Stimulated activated CD8-positive, alpha-beta memory T cell treated with anti-CD3 and anti-CD28 coated beads, Interleukin-7, amount 100 ng/mL, for 4 hours (primary cell): ENCODE data around the gene ATG4B.
"Not testable (repeated sequence)": the region's sequence is repeated elsewhere in the genome, so short reads cannot be mapped to it uniquely, and the experiment has no call there.

Experiments
- DNase-seq, 2 donors: peaks; one replicate each; pipeline ENCODE4 v3.0.0-alpha.2; 2020; ENCODE audit warnings: low read depth in 2 of 2

Gene ATG4B

GRCh38 chr2:241639385-241639784 is 1.9 kb downstream of the ATG4B start:
- no peak for DNase-seq

DNA sequence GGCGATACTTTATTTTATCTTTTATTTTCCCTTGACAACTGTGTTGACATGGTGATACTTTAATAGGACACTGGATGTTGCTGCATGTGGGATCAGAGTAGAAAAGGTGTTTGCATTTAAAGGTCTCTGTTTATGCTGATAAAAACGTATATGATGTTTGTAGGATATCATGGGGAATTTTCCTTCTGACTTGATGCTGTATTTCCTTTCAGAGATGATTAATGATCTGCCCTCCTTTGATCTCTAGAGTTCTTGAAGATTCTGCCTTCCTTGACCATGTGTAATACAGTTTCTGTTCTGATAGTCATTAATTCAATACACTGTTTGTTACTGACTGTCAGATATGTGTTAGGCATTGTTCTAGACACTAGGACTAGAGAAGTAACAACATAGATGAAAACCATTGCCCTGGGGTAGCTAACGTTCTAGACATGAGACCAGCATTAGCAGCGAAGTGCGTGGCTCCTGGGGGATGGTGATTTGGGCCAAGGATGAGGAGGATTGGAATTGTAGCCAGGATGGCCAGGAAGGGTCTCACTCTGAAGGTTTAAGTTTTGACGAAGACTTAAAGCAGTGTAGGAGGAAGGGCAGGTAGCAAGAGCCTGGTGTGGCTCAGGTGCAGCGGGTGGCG is 2.8 kb downstream of the ATG4B start:
- DNase-seq = no peak

GRCh38 chr2:241641631-241642030 is 4.1 kb downstream of the ATG4B start:
- DNase-seq = no peak

DNA sequence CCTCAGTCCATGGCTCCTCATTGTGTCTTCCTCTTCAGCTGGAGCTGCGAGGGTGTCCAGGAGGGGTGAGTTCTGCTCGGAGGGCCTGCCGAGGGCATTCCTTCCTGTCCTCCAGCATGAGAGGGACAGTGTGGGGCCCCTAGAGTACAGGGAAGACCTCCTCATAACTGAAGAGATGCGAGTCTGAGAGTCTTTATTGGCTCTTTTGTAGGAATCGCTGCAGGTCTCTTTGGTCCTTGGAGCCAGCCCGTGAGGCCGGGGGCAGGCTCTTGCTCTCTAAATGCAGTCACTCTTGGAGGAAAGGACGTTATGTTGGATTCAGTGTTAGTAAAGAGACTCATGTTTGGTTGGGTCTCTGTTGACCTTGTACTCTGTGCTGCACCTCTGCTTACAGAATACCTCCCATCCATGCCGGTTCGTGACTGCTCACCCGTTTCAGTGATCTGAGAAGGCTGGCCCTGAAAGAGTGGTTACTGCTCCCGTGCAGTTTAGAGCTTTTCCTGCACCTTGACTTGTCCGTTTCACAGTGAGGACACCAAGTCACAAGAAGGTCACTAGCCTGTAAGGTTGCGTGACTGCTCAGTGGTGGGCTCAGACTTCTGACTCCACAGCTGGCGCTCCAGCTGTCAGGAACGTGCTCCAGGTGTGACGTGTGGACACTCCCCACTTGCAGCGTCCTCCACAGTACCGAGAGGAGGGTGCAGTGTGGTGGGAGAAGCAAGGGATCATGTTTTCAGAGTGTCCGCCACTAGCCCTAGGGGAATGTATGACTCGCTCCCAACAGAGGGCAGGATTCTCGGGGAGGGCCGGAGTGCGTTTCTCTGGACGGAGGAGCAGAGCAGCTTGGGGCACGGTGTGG is 7.8 kb downstream of the ATG4B start:
- DNase-seq = no peak

GRCh38 chr2:241645915-241646645 is 8.6 kb downstream of the ATG4B start:
- no peak for DNase-seq

DNA sequence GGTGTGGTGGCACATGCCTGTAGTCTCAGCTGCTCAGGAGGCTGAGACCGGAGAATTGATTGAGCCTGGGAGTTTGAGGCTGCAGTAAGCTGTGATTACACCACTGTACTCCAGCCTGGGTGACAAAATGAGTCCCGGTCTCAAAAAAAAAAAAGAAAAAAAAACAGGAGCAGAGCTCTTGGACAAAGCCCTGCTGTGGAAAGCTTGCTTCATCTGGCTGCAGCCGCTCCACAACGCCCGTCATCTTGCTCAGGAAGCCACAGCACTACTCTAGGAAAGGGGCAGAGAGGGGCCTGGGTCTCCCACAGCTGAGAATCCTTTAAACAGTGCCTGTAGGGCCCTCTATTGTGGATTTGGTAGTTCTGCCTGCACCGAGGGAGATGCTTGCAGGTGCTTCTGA is 11.0 kb downstream of the ATG4B start:
- no peak for DNase-seq

DNA sequence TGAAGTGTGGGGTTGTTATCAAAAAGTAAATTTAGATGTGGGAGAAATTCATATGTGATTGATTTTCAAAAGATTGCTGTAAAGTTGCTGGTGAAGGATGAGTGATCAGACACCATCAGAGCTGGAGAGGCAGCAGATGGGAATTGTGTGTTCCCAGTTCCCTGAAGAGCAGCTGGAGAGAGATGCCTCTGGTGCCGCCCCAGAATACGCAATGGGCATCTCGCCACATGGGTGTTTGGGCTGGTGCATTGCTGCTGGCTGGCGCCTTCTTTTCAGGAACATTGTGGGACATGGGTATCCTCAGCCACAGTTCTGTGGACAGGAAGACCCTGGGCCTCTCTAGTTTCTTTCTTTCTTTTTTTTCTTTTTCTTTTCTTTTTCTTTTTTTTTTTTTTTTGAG is 11.9 kb downstream of the ATG4B start:
- DNase-seq = no peak

- no peak for DNase-seq
These were observed 12.4 kb downstream of the ATG4B start for GRCh38 chr2:241649927-241650326.

DNA sequence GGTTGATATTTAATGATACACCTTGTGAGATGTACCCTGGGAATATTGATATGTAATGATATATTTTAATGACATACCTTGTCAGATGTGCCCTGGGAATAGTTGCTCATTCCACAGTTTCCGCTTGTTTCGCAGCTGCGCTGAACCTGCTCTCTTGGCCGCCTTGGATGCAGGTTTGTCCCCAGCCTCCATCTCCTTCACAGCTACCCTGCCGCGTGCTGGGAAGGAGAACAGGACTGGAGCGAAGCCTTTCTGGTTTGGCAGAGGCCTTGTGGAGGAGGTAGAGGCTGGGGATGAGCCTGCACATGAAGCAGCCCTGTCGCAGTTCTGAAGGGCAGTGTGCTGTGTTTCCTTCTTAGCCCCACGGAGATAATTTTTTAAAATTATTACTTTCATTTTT is 14.6 kb downstream of the ATG4B start:
- DNase-seq = no peak

DNA sequence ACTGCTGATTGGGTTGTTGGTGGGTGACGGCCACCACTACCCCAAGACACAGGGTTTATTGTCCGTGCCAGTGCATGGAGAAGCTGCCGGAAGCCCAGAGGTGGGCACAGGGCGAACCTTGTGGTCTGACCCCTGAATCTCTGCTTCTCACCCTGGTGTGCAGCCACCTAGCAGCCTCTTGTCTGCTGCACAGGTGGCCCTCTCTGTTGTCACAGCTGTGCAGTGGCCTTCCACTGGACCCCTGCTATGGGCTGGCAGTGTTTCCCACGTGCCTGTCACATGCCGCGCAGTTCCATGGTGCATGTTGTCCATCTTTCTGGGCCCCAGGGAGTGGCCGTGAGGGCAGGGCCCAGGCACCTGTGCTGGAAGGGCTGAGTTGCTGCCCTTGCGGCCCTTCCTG is 15.2 kb downstream of the ATG4B start:
- no peak for DNase-seq

- no peak for DNase-seq
These were observed 15.8 kb downstream of the ATG4B start for GRCh38 chr2:241653210-241653750.

- no peak for DNase-seq
These were observed 17.1 kb downstream of the ATG4B start for GRCh38 chr2:241654551-241654950.

DNA sequence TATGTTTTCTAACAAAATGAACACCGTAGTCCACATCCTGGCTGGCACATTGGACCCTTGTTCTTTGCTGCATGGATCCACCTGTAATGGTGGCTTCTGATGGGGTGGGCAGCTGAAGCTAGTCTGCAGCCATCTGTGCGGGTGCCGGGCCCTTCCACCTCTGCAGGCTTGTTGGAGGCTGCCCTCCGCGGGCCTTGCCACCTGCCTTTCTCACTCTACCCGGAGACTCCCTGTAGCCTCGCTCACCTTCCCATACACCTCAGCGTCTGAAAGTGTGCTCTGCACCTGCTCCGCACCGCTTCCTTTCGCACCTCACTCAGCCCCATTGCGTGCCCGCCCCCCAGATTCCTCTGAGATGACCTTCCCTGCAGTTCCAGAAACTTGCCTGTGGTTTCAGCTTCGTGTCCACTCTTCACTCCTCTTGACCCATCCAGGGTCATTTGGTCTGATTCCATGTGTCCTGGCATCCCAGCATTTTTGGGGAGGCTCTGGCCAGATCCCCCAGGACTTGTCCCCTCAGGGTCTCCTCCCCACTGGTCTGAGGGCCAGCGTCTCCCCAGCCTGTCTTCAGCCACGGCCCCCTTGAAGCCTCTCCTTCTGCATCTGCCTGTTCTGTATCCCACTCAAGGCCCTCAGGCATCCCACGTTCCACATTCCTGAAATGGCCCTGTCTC is 18.2 kb downstream of the ATG4B start:
- DNase-seq = no peak

DNA sequence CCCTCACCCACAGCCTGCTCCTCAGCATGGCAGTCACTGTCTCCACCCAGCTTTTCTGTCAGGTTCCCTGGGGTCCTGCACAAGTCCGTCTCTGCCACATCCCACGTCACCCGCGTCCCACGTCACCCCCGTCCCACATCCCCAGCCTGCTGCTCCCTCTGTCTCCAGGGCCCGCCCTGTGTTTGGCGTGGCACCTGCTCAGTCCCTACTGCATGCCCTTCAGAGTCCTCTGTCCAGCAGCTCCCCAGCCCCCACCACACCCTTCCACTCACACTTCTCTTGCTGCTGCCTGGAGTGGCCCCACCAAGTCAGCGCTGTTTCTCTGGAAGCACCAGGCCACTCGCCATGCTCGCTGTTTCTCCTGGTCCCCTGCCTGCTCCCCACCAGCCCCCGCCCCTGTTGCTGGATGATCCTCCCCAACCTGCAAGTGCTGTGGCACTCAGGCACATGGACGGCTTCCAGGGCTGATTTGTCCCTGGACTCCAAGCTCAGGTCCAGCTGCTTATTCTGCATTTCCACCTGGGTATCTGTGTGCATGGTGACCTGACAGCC is 18.8 kb downstream of the ATG4B start:
- DNase-seq = no peak

- DNase-seq = no peak
These were observed 20.3 kb downstream of the ATG4B start for GRCh38 chr2:241657786-241658254.

- no peak for DNase-seq
These were observed 20.8 kb downstream of the ATG4B start for GRCh38 chr2:241658296-241658695.

- DNase-seq = no peak
These were observed 21.8 kb downstream of the ATG4B start for GRCh38 chr2:241659150-241659739.

GRCh38 chr2:241660593-241661213 is 23.2 kb downstream of the ATG4B start:
- no peak for DNase-seq

DNA sequence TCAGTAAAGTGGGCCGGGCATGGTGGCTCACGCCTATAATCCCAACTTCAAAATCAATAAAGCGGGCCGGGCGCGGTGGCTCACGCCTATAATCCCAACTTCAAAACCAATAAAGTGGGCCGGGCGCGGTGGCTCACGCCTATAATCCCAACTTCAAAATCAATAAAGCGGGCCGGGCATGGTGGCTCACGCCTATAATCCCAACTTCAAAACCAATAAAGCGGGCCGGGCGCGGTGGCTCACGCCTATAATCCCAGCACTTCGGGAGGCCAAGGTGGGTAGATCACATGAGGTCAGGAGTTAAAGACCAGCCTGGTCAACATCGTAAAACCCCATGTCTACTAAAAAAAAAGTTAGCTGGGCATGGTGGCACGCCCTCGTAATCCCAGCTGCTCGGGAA is 25.2 kb downstream of the ATG4B start:
- not testable (repeated sequence) for DNase-seq

DNA sequence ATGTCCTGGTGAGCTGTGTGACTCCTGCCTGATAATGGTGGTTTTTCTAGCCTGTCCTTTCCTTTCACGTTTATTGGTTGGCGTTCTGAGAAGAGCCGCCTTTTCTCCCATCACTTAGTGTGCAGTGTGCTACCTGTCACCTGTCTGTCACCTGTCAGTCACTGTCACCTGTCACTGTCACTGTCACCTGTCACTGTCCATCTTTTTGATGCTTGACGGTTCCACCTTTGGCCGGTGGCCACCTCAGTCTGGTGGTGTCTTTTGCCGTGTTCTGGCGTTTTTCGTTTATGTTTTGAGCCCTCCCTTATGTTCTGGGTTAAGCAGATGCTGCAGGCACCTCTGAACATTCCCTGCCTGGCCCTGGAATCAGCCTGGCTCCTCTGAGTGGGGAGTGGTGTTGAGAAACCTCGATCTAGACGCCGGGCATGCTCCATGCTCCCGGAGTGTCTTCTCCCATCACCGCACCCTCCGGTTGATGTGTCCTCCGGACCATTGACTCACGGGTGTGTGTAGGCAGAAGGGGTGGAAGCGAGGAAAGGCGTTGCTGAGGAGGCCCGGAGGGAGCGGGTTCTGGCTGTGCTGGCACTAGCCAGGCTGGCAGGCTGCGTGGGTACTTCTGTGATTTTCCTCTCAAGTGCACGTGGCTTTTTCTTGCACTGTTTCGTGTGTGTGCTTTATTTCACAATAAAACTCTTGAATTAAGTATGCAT is 28.4 kb downstream of the ATG4B start:
- no peak for DNase-seq
